ENCODE data around the gene TEX10.
A peak's percentile ranks its signal among the peaks of the same experiment; 100 is the strongest.
"Not testable (repeated sequence)": the region's sequence is repeated elsewhere in the genome, so short reads cannot be mapped to it uniquely, and the experiment has no call there.

TEX10 gene

DNA sequence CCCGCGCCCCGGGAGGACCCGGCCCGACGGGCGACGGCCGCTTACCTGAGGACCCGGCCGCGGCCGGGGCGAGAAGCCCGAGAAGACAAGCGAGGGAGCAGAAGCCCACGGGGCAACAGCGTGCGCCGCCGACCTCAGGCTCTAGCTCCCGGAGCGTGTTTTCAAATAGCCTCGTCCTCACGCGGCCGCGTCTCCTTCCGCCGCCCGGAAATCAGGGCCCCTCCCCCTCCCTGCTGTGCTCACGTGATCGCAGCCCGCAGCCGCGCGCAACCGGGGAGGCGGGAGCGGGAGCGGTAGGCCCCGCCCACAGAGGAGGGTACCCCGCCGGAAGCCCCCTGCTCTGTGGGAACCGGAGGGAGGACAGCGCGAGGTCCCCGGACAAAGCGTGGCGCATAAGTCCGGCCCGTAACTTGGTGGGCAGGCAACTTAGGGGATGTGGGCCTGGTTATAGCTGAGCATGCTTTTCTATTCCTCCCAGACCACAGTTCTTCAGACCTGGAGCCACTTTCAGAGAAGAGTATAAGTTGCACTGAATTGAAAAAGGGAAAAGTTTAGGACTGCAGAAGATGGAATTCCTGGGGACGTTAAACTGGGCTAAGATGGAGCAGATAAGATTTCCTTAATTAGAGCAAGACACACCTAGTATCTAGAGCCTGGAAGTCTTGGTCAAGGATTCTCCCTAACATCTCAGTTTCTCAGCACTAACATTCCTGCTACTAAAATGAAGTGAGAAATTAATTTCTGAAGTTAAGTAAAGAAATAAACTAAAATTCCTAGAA, at the start of gene TEX10:
TSS of gene TEX10 (minus strand) at position 216 of the 779 bp plus-strand sequence. CDS start 3,579 bp downstream, outside the sequence.
- peak; percentile 63 for DNase-seq

DNA sequence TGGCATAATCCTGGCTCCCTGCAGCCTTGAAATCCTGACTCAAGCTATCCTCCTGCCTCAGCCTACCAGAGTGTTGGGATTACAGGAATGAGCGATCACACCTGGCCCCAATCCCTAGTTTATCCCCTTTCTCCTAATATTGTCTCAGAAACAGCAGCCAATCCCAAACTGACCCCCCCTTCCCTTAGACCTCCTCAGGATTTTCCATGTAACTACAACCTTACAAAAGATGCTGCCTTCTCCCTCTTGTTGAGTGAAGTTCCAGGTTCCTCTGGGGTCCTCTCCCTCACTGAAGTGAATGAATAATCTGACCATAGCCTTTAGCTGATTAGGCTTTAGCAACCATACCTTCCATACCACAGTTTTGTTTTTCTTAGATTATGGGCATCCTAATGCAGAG, 48.3 kb upstream of the TEX10 start:
- no peak for DNase-seq

DNA sequence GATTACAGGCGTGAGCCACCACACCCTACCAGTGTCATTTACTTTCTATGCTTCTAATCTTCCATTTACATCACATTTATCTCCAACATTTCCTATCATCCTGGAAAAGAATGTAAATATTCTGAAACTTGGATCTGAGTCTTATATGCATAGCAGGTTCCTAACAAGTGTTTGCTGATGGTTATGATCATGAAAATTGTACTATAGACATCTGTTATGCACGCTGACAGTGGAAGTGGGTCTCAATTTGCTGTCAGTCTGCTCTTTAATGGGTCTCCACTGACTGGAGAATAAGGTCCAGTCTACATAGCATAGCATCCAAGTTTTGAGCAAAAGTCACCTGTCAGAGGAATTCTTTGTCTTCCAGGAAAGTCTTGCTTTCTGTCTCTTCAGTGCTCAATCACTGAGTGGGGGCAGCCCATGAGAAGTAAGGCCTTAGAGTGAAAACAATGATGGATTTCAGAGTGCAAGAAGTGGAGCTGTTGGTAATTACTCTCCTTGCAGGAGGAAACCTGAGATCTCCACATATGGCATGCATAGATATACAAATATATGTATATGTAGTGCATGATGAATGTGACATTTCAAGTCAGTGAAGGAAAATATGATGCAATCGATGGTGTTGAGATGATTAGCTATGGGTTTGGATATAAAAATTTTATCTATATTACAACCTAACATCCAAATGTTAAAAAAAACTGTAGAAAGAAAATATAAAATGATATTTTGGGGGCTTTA, 45.0 kb upstream of the TEX10 start:
- no peak for DNase-seq

DNA sequence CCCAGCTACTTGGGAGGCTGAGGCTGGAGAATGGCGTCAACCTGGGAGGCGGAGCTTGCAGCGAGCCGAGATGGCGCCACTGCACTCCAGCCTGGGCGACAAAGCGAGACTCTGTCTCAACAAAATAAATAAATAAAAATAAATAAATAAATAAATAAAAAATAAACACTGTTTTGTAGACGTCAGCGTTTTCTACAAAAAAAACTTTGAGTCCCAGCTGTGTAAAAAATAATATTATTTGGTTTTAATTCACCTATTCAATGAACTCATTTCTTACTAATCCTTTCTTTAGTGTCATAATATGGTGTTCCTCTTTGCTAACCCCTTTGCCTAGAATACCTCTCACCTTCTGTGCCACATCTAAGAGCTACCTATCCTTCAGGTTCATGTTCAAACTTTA, 44.0 kb upstream of the TEX10 start:
- DNase-seq: no peak

DNA sequence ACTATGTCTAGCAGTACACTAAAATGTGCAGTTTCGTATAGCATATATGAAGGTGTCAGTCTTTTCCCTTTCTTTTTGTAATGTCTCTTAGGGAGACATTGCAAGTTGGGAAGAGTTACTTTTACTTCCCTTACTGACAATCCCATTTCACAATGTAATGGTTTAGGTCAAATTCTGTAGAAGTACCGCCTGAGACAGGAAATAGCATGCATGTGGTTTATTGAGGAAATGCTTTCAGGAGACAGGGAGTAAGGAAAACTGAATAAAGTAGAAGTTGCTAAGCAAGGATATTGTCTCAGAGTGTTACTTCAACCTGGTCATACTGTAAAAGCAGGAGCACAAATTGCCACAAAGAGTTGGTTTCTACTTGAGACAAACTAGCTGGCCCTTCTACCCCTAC, 42.1 kb upstream of the TEX10 start:
- DNase-seq: no peak

DNA sequence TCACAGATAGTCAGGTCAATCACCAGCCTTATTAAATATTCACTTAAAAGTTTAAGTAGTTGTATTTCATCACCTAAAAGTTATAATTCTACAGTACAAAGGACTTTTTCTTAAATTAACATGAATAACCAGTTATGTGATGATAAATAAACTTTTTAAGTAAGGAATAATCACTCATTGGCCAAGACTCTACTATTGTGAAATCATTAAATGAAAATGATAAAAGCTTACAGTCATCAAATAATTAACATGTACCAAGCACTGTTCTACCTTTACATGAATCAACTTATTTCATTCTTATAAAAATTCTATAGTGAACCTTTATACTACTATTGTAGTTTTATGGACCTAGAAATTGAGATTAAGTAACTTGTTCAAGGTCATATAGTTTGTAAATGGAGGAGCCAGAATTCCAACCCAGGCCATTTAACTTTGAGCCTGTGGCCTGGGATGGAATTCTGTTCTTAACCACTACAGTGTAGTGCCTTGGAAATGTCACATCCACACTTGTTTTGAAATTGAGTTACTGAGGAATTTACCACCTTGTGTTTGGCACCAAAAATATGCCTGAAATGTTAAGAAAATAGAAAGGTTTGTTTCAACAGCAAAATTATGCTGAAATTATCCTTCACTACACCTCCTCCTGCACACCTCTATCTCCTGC, 41.4 kb upstream of the TEX10 start:
- DNase-seq: no peak

DNA sequence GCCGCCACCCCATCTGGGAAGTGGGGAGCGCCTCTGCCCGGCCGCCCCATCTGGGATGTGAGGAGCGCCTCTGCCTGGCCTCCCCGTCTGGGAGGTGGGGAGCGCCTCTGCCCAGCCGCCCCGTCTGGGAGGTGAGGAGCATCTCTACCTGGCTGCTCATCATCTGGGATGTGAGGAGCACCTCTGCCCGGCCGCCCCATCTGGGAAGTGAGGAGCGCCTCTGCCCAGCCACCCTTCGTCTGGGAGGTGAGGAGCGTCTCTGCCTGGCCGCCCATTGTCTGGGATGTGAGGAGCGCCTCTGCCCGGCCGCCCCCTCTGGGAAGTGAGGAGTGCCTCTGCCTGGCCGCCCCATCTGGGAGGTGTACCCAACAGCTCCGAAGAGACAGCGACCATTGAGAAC, 40.2 kb upstream of the TEX10 start:
- DNase-seq: not testable (repeated sequence)

DNA sequence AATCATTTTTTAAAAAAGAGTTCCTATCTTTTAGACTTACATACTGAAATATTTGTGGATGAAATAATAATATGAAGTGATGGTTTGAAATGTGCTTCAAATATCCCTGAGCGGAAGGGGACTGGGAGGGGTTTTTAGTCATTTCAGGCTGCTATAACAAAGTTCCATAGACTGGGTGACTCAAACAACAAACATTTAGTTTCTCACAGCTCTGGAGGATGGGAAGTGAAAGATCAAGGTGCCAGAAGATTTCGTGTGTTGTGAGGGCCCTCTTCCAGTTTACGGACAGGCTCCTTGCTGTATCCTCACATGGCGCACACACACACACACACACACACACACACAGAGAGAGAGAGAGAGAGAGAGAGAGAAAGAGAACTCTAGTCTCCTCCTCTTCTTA, 27.1 kb upstream of the TEX10 start:
- DNase-seq: peak; percentile 83

DNA sequence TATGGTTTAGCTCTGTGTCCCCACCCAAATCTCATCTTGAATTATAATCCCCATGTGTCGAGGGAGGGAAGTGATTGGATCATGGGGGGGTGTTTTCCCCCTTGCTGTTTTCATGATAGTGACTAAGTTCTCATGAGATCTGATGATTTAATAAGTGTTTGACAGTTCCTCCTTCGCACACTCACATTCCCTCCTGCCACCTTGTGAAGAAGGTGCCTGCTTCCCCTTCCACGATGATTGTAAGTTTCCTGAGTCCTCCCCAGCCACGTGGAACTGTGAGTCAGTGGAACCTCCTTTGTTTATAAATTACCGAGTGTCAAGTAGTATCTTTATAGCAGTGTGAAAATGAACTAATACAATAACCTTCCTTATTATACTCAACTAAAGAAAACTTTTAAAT, 24.3 kb upstream of the TEX10 start:
- no peak for DNase-seq

DNA sequence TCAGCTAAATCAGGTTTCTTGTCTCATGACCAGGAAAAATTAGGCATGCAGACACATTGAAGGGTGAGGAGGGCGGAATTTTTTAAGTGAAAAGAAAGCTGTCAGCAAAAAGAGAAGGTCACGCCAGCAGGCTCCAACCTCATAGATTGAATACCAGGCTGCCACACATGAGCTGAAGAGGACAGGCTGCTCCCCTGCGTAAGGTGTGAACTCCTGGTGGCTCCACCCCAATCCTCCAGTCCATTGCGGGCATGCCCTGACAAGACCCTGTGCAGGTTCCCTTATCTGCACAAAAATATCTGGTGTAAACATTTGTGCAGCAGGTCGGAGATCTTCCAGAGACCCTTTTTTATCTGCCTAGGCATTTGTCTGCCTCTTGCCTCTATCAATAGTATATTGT, 22.9 kb upstream of the TEX10 start:
- no peak for DNase-seq

DNA sequence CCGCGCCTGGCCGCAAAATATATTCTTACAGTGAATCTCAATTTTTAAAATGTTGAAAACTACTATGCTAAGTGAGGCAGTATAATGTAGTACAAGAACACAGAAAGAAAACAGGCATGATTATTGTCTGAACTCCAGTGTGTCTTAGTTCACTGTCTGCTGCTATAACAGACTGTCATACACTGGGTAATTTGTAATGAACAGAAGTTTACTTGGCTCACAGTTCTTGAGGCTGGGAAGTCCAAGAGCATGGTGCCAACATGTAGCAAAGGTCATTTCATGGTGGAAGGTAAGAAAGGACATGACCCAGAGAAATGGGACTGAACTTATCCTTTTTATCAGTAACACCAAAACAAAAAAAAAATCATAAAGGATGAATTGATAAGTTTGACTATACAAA, 19.9 kb upstream of the TEX10 start:
- DNase-seq: no peak

DNA sequence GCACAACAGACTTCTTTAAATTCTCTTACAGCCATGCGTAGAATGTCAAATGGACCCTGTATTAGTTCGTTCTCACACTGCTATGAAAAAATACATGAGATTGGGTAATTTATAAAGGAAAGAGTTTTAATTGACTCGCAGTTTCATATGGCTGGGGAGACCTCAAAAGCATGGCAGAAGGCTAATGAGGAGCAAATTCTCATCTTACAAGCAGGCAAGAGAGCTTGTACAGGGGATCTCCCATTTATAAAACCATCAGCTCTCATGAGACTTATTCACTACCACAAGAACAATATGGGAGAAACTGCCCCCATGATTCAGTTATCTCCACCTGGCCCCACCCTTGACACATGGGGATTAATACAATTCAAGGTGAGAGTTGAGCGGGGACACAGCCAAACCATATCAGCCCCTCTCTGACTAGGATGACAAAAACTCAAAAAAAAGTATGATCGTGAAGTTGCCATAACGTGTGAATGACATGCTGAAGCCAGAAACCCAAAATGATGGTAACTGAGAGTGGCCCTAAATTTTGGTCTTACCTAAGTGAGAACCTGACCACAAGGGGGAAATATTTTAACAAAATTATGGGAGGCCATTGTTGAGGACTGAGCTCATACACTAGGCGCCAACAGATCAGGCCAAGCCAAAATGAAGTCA, 17.5 kb upstream of the TEX10 start:
- no peak for DNase-seq

DNA sequence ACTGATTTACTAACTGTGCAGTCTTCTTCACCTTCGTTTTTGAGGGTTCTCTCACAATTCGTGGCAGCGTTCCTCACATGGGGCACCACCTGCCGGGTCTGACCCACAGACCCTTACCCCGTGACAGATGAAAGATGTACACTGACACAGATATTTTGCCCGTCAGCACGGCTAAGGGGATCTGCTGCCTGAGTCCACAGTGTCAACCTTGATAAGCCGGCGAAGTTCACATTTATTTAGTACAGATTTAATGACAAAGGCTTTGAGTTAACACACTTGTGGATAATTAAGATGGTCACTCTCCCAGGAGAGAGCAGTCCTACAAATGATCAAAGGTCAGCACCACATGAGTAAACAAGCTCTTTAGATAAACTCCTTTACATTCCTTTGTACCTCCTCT, 15.9 kb upstream of the TEX10 start:
- no peak for DNase-seq

DNA sequence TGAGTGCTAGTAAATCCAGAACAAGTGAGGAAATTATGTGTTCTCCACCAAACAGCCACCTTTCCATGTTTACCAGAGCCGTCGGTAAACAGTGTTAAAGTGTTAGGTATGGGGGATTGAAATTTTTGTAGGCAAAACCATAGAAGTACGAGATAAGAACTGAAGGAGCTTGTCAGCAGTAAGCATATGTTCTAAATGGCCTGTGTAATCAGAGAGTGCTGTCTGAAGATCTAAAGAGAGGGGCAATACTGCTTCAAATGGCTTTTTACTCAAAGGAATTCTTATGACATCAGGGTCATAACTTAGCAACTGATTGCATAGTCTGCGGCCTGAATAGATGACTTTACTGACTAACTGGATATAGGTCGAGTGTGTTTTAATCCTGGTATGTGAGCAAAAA, 13.4 kb upstream of the TEX10 start:
- no peak for DNase-seq

DNA sequence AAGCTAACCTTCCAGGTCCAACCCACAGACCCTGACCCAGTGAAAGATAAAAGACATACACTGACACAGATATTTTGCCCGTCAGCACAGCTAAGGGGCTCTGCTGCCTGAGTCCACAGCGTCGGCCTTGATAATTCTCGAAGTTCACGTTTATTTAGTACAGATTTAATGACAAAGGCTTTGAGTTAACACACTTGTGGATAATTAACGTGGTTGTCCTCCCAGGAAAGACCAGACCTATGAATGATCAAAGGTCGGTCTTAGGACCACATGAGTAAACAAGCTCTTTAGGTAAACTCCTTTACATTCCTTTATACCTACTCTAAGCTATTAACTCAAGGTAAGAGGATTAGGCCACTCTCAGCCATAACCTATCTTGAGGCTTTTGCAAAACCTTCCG, 11.3 kb upstream of the TEX10 start:
- DNase-seq: no peak

DNA sequence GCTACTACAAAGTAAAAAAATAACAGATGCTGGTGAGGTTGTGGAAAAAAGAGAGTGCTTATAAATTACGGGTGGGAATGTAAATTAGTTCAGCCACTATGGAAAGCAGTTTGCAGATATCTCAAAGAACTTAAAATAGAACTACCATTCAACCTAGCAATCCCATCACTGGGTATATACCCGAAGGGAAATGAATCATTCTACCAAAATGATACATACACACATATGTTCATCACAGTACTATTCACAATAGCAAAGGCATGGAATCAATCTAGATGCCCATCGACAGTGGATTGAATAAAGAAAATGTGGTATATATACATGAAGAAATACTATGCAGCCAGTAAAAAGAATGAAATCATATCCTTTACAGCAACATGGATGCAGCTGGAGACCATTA, 6.3 kb upstream of the TEX10 start:
- DNase-seq: no peak

DNA sequence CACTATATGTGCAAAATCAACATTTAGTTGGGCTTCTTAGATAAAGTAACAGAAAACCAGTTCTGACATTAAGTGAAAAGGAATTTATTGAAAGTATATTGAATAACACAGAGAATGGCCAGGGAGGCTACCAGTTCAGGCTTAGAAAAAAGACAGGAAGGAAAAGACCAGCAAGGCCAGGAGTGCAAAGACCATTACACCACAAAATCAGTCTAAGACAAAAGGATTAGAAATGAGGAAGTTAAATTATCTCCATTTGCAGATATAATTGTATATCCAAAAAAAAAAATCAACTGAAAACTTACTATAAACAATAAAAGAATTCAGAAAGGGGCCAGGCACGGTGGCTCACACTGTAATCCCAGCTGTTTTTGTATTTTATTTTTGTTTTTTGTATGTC, 4.8 kb upstream of the TEX10 start:
- no peak for DNase-seq

DNA sequence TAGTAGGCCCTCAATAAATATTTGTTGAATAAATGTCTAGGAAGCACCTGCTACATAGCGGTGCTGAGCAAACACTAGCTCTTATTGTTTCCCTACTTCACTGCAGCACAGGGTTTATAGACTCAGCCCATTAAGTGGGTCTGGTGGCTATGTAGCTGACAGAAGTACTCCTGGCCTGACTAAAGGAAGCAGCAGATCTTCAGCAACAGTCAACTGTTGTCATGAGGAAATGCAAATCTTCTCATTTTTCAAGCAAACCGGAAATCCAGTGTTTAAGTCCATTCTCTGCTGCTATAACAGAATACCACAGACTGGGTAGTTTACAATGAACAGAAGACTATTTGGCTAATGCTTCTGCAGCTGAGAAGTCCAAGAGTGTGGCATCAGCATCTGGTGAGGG, 2.8 kb upstream of the TEX10 start:
- DNase-seq: no peak

DNA sequence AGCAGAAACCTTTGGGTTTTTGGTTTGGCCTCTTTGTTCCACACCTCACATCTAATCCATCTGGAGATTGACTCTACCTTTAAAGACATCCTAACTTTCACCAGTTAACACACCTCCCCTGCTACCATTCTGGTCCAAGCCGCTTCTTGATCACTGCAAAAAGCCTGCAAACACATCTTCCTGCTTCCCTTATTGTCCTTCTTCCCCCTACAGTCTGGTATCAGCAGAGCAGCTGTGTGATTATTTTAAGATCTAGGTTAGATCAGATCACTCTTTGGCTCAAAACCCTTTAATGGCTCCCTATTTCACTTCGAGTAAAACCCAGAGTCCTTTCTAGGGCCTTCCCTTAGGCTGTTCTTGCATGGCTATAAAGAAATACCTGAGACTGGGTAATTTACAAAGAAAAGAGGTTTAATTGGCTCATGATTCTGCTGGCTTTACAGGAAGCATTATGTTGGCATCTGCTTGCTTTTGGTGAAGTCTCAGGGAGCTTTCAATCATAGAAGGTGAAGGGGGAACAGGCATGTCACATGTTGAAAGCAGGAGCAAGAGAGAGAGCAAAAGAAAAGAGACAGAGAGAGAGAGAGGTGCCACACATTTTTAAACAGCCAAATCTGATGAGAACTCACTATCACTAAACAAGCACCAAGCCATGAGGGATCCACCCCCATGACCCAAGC, 1.5 kb upstream of the TEX10 start:
- DNase-seq: no peak

DNA sequence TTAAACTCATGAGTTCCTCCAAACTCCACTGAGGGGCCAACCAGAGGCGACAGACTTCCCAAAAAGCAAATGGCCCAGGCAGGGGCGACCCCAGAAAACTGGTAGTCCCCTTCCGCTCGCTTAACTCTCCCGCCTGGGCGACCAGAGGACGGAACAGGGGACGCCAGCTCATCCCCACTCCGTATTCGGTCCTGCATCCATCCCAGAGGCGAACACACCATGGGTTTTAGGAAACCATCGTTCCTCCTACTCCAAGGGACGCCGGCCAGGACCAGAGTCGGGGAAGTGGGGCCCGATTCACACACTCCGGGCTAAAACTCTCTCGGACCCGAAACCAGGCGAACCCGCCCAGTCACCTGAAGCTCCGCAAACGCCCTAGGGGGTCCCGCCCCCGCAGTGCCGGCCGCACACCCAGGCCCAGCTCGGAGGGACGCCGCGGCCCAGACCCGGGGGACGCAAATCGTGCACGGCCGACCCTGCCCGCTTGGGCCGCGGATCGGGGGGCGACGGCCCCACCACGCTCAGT, 478 bp downstream of the TEX10 start:
- DNase-seq: no peak

DNA sequence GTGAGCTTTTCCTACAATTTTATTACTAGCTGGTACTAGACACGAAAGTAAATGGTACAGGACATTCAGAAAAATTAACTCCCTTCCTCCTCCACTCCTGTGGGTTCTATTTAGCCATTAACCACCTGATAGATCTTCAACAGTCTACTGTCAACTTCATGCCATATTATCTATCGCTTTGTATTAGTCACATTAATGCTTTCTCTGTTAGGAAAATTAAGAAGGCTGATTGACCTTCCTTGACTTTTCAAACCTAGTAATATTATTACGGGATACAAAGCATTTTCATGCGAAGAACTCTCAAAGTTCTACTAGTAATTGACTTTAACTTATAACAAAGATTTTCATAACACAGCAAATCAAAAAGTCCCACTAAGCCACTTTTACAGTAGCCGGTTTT, 1.2 kb downstream of the TEX10 start:
- DNase-seq: no peak

DNA sequence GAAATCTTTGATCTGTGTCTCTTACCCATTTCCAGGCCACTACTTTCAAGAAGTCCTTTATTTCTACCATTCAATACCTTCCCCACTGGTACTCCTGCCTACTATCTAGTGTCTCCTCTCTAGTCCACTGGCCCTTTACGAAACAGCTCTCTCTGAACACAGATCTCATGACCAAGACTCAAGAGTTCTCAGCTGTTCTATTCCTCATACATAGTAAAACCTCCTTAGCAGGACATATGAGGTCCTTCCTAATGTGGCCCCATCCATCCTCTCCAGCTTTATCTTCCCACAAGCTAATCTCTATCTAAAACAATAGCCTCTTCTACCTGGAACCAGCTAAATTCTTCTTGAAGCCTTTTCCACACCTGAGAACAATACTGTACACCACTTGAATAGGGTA, 2.6 kb downstream of the TEX10 start:
- no peak for DNase-seq

DNA sequence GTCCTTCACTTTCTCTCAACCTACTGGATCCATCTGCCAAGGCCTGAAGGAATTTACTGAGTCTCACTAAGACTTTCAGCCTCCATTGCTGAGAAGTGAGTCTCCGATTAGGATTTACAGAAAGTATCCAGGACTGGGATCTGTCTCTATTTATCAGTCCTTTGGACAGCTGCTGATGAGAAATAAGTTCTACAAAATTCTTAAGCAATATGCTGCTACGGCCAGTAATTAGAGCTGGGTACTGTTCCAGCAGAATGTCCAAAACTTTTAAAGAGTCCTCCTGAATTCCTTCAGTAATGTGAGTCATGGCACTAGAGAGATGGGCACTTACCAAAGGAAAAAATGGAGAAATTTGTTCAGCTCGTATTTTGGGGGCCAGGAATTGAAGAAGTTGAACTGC, 5.9 kb downstream of the TEX10 start:
- DNase-seq: no peak
